KMS-11 (cell line): Measurements from ENCODE around the gene MCM9.

Experiments used
- H2AFZ ChIP-seq: fragments of 200-600 bp; sonication (generic); 2 replicates; pipeline ENCODE4 v1.6.1; 2016; ENCODE audit warnings: antibody characterized with exemption, mixed run types, low read depth
- H3K27ac ChIP-seq: fragments of 200-600 bp; sonication (generic); 2 replicates; pipeline ENCODE4 v1.6.1; 2016; ENCODE audit warnings: mild to moderate bottlenecking, mixed run types
- H3K27me3 ChIP-seq: fragments of 200-600 bp; sonication (generic); 2 replicates; pipeline ENCODE4 v1.6.1; 2017; ENCODE audit warnings: mild to moderate bottlenecking, low read depth, mixed run types, moderate library complexity; ENCODE audit not compliant: insufficient read depth
- H3K36me3 ChIP-seq: fragments of 200-600 bp; sonication (generic); 2 replicates; pipeline ENCODE4 v1.6.1; 2017; ENCODE audit warnings: mild to moderate bottlenecking, mixed run types; ENCODE audit not compliant: insufficient read depth
- H3K4me1 ChIP-seq: fragments of 200-600 bp; sonication (generic); 2 replicates; pipeline ENCODE4 v1.6.1; 2016; ENCODE audit warnings: mild to moderate bottlenecking, low read depth, mixed run types; ENCODE audit not compliant: poor library complexity, severe bottlenecking
- H3K4me2 ChIP-seq: fragments of 200-600 bp; sonication (generic); 2 replicates; pipeline ENCODE4 v1.7.0; 2016; ENCODE audit warnings: mild to moderate bottlenecking, mixed run types
- H3K4me3 ChIP-seq: fragments of 200-600 bp; sonication (generic); IDR thresholded peaks from 2 replicates; pipeline ENCODE4 v1.6.1; 2017; ENCODE audit warnings: low read depth, low read length, mixed read lengths; ENCODE audit not compliant: insufficient read depth
- H3K79me2 ChIP-seq: fragments of 200-600 bp; sonication (generic); 2 replicates; pipeline ENCODE4 v1.6.1; 2016; ENCODE audit warnings: low read depth, mixed run types; ENCODE audit not compliant: insufficient read depth
- H3K9ac ChIP-seq: fragments of 200-600 bp; sonication (generic); 2 replicates; pipeline ENCODE4 v1.6.1; 2016; ENCODE audit warnings: mild to moderate bottlenecking, mixed run types
- H4K20me1 ChIP-seq: fragments of 200-600 bp; sonication (generic); 2 replicates; pipeline ENCODE4 v1.6.1; 2016; ENCODE audit warnings: mild to moderate bottlenecking, mixed run types; ENCODE audit not compliant: insufficient read depth
- CTCF ChIP-seq: fragments of 200-600 bp; sonication (generic); conservative IDR thresholded peaks from 2 replicates; pipeline ENCODE4 v1.6.1; 2017; ENCODE audit warnings: low read depth, mild to moderate bottlenecking, antibody characterized with exemption, low read length, moderate library complexity, mixed read lengths

The MCM9 gene

DNA sequence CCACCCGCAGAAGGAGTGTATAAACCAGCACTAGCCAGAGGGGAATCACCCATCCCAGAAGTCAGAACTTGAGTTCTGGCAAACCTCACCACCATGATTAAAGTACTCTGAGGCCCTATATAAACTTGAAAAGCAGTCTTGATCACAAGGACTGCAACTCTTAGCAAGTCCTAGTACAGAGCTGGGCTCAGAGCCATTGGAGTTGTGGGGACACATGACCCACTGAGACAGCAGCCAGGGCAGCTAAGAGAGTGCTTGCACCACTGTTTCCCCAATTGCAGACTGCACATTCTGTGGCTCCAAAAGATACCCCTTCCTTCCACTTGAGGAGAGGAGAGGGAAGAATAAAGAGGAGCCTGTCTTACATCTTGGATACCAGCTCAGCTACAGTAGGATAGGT, 4.7 kb upstream of the MCM9 start:
- Histone ChIP-seq H3K4me3 (no peak overlapping the region), H3K27me3 (no peaks in the 10 kb centered on the region), H3K27ac (no peak overlapping the region), H3K79me2 (no peaks in the 10 kb centered on the region), H3K36me3 (no peaks in the 10 kb centered on the region), H4K20me1 (no peaks in the 10 kb centered on the region), H3K4me1 (no peaks in the 10 kb centered on the region), H2AFZ (no peak overlapping the region), H3K4me2 (no peak overlapping the region), H3K9ac (no peak overlapping the region)
- TF ChIP-seq CTCF, result no peak

DNA sequence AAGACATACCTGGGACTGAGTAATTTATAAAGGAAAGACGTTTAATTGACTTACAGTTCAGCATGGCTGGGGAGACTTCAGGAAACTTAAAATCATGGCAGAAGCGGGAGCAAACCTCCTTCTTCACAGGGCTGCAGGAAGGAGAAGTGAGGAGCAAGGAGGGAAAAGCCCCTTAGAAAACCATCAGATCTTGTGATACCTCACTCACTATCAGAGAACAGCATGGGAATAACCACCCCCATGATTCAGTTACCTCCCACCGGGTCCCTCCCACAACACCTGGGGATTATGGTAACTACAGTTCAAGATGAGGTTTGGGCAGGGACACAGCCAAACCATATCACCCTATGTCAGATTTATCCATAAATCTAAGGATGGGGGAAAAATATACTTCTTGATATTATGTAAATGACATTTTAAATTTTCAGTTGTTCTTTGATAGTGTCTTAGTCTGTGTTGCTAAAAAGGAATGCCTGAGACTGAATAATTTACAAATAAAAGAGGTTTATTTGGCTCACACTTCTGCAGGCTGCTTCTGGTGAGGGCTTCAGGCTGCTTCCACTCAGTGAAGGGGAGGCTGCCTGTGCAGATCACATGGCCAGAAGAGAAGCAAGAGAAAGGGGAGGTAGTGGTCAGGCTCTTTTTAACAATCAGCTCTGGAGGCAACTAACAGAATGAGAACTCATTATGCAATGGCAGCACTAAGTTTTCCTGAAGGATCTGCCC, 1.2 kb upstream of the MCM9 start:
- Histone ChIP-seq H4K20me1 (no peaks in the 10 kb centered on the region), H2AFZ (no peak overlapping the region), H3K4me1 (peaks cover 8% of the 10 kb centered on the region), H3K36me3 (no peaks in the 10 kb centered on the region), H3K9ac (no peak overlapping the region), H3K79me2 (no peaks in the 10 kb centered on the region), H3K27me3 (no peaks in the 10 kb centered on the region), H3K4me3 (no peak overlapping the region), H3K4me2 (peak overlapping the region; percentile 44; the same call in 1 of the 2 replicates), H3K27ac (no peak overlapping the region)
- TF ChIP-seq CTCF, result no peak

- H3K27ac ChIP-seq, result no peak overlapping the region; the same call in 1 of the 2 replicates
- H3K9ac ChIP-seq, result peak overlapping the region; percentile 39; the same call in 1 of the 2 replicates
- no peak overlapping the region for H2AFZ ChIP-seq
- no peak overlapping the region for H3K4me3 ChIP-seq
- H3K36me3 ChIP-seq, result no peaks in the 10 kb centered on the region
- peaks cover 8% of the 10 kb centered on the region for H3K4me1 ChIP-seq
- H3K27me3 ChIP-seq, result no peaks in the 10 kb centered on the region
- H3K79me2 ChIP-seq, result no peaks in the 10 kb centered on the region
- H4K20me1 ChIP-seq, result no peaks in the 10 kb centered on the region
- peak overlapping the region; percentile 44; the same call in 1 of the 2 replicates for H3K4me2 ChIP-seq
- no peak for TF ChIP-seq CTCF
Measured at GRCh38 chr6:118935331-118935668, 341 bp upstream of the MCM9 start.

GRCh38 chr6:118933855-118934460, 1.0 kb downstream of the MCM9 start:
- no peak for TF ChIP-seq CTCF
- Histone ChIP-seq H3K27me3 (no peaks in the 10 kb centered on the region), H4K20me1 (no peaks in the 10 kb centered on the region), H3K4me3 (no peak overlapping the region), H2AFZ (peak overlapping the region; percentile 94; the same call in 1 of the 2 replicates), H3K9ac (0 out of 2 replicates have a peak overlapping the region, but pooled peaks have one; percentile 94), H3K4me1 (peaks cover 8% of the 10 kb centered on the region), H3K27ac (no peak overlapping the region; the same call in 1 of the 2 replicates), H3K36me3 (no peaks in the 10 kb centered on the region), H3K79me2 (no peaks in the 10 kb centered on the region), H3K4me2 (peak overlapping the region; percentile 92)
